HK-2 (cell line): ENCODE data around the gene ZEB1.
"Not testable (repeated sequence)": the region's sequence is repeated elsewhere in the genome, so short reads cannot be mapped to it uniquely, and the experiment has no call there.

Source experiments
- DNase-seq: peaks from one replicate; pipeline ENCODE4 v3.0.0-alpha.2; 2018; ENCODE audit not compliant: unreplicated experiment

ZEB1 gene

DNA sequence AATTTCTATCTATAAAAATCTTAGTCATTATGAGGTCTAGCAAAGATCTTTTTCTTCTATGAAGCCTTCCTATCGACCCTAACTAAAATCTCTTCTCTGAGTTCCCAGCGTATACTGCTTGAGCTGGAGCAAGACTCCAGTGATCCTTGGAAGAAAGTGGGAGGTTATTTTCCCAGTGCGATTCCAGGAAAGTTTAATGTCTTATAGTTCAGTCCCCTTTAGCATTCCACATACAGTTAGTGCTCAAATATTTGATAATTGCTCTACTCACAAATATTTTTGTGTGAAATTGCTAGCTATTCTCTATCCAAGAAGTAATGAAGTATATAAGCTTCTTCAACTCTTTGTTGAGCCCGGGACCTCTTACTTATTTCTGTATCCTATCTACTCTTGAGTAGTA is 47.7 kb downstream of the ZEB1 start:
- DNase-seq, result no peak

GRCh38 chr10:31368724-31369123 is 49.7 kb downstream of the ZEB1 start:
- DNase-seq, result no peak

- DNase-seq, result no peak
Measured at GRCh38 chr10:31372439-31372838, 53.4 kb downstream of the ZEB1 start.

DNA sequence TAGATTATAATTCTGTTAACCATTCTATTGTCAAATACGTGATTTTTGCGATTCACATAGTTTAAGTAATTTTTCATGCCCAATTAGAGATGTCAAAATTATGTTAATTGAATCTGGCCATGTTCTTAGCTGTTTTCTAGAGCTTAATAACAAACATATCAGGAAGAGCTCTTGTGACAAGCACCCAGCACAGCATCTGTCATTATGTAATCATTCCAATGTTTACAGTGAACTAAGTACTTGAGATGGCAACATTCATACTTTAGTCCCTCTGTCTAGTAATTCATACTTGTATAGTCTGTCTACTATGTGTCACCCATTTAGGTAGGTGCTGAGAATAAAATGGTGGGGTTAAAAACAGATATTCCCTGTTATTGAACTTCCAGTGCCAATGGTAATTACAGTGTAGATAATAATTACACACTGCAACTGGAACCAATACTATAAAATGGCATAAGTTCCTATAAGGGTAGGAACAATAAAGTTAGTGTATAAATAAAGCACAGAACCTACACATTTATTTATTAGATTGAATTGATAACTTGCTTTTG is 55.2 kb downstream of the ZEB1 start:
- DNase-seq, result no peak

DNA sequence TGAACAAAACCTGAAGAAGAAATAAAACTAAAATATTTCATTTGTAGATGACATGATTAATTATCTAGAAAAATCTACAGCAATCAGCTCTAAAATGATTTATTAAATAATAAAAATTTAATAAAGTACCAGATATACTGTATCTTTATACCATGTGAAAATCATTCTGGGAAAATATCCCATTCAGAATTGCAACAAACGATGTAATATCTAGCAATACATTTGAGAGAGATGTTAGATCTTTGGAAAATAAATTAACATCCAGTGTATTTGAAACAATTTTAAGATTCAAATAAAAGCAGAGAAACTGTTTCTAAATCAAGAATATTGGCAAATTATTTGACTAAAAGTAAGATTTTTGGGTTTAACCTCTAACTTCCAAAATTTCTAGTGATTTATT is 62.2 kb downstream of the ZEB1 start:
- DNase-seq, result no peak

GRCh38 chr10:31381766-31382316 is 62.8 kb downstream of the ZEB1 start:
- no peak for DNase-seq

DNA sequence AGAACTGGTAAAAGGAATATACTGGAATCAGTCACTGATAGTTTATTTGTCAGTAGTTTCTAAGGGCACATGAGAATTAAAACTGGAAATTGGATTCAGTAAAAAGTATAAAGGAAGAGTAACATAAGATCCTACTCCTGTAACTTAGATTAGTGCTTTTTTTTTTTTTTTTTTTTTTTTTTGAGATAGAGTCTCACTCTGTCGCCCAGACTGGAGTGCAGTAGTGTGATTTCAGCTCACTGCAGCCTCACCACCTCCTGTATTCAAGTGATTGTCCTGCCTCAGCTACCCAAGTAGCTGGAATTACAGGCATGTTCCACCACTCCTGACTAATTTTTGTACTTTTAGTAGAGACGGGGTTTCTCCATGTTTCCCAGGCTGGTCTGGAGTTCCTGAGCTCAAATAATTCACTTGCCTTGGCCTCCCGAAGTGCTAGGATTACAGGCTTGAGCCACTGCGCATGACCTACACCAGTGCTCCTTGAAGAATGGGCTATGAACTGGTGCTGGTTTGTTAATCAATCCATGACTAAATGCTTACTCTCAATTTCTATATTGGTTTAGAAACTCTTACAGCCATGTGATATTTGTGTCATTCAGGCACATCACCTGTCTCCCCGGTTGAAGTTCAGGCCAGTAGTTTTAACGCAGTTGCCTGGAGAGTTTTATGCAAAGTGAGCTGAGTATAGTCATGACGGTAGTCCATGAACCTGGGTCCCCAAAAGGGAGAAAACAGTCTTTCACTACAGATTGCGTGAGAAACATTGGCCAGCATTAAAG is 65.0 kb downstream of the ZEB1 start:
- no peak for DNase-seq

DNA sequence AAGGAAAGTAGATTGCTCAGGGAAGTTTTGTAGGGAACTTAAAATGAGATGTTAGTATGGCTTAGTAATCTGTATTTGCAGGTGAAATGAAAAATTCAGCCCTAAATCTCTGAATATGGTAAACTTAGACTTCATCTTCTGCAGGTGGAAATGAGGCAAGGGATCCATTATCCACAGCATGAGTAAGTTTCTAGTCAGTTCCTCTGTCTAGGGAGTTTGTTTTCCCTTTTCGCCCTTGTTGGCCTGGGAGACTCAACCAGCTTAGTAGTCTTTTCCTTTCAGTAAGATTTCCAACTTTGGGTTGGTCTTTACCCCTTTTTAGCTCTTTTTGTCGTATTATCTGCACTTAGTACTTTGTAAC is 65.6 kb downstream of the ZEB1 start:
- no peak for DNase-seq

- DNase-seq, result no peak
Measured at GRCh38 chr10:31390804-31391203, 71.8 kb downstream of the ZEB1 start.

- DNase-seq, result no peak
Measured at GRCh38 chr10:31393844-31394243, 74.8 kb downstream of the ZEB1 start.

DNA sequence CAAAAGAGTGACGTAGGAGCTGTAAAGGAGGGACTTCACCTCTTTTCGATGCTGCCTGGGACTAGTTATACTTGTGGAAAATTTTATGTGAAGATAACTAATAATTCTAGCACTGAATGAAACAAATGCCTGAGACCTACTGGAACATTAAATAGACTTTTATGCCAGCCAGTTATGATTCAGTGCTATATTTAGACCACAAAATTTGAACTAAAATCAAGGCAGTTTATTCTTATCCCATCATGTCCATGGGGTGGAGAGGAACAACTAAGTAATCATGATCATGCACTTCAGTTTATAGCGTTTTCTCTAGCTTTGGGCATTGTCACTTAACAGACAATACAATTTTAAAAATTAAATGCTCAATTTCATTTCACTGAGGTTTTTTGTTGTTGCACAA is 76.7 kb downstream of the ZEB1 start:
- DNase-seq, result no peak

GRCh38 chr10:31396376-31396775 is 77.4 kb downstream of the ZEB1 start:
- no peak for DNase-seq

DNA sequence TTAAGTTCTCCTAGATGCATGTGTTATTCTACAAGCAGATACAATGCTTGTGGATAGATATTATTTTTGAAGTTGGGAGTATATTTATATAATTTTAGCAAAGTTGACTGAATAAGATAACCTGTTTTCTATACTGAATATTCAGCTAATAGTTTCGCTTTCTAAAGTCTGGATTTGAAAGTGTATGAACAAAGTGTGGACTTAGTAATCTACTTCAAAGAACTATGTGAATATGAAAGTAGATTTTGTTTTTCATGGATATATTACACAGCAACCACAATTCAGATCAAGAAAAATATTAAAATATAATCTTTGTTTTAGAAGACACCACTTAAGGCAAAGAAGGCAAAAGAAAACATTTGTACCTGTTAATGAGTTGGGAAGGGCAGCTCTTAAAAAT is 78.8 kb downstream of the ZEB1 start:
- DNase-seq, result no peak

- no peak for DNase-seq
Measured at GRCh38 chr10:31399171-31399570, 80.2 kb downstream of the ZEB1 start.

- no peak for DNase-seq
Measured at GRCh38 chr10:31399631-31400030, 80.6 kb downstream of the ZEB1 start.

- DNase-seq, result no peak
Measured at GRCh38 chr10:31401287-31401686, 82.3 kb downstream of the ZEB1 start.

DNA sequence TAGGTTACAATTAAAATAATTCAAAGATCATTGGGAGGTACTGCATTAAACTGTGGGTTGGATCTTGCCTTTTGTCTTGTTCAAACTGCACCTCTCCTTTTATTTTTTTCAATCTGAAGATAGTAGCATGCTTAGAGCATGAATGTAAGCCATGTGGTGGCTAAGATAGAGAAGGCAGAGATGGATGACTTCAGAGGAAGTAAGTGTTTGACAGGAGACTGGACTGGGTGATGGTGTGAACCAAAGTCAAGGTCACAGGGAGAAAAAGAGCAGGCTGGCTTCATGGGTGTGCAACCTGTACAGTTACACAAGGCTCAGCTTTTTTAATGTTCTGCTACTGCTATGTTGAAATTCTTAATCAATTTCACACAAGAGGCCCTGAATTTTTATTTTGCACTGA is 85.6 kb downstream of the ZEB1 start:
- no peak for DNase-seq

- DNase-seq, result not testable (repeated sequence)
Measured at GRCh38 chr10:31405829-31406228, 86.8 kb downstream of the ZEB1 start.

GRCh38 chr10:31412397-31412796 is 93.4 kb downstream of the ZEB1 start:
- not testable (repeated sequence) for DNase-seq

- no peak for DNase-seq
Measured at GRCh38 chr10:31413325-31413724, 94.3 kb downstream of the ZEB1 start.

DNA sequence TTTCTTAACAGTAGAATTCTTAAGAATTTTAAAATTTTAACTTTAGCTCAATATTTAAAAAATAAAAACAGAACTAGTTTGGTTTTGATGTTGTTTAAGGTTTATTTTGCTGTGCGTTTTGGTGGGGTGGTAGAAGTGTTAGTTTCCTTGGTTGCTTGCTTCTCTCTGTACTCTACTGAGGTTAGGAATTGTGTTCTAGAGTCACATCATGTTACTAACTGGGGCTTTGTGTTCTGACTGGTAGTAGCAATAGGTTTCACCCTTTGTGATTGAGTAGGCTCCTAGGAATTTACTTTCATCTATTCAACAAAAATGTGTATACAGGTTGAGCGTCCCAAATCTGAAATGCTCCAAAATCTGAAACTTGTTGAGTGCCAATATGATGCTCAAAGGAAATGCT is 99.5 kb downstream of the ZEB1 start:
- DNase-seq, result no peak

- DNase-seq, result no peak
Measured at GRCh38 chr10:31419394-31420063, 100.5 kb downstream of the ZEB1 start.

DNA sequence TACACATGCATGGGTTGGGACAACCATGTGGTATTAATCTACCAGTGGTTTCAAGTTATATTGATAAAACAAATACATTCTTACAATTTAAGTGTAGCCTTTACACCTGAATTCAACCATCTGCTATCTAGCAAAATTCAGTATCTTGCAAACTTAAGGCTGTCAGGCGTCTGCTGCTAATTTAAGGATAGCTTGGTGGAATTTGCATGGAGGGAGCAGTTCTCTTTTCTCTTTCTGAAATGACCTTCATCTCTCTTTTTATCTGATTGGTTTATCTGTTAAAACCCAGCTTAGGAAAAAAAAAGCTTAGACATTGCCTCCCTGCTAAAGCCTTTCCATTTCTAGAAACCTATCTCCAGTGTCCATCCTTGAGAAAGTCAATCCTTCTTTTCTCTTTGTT is 102.3 kb downstream of the ZEB1 start:
- no peak for DNase-seq
